ENCODE data around the gene RNF217. TPM values are rescaled to one million over a fixed set of nuclear protein-coding genes. Genes with fewer than 3 reads are reported as not detected.

The RNF217 gene
- total RNA-seq, 1 experiment from 2014 or later: 12.2 TPM

GRCh38 chr6:124913056-124913455, 49.2 kb upstream of the RNF217 start:
- no peaks in the 10 kb centered on the region for H3K4me1 Mint-ChIP-seq
- no peak overlapping the region for H3K27ac Mint-ChIP-seq
- no peak for DNase-seq (ENCODE audit: low spot score)
- H3K4me3 Mint-ChIP-seq: no peak overlapping the region
- ATAC-seq: no peak
- H3K9me3 Mint-ChIP-seq: peaks cover 18% of the 10 kb centered on the region
- POLR2A ChIA-PET: no interaction called here
- CTCF ChIA-PET: no interaction called here
- H3K27me3 Mint-ChIP-seq (ENCODE audit: low read depth): no peaks in the 10 kb centered on the region
- TF ChIP-seq TCF7 (CRISPR knock-in tag; IDR thresholded peaks at IDR 0.05; ENCODE audit: low read depth) (no peak), ATF2 (CRISPR knock-in tag; IDR thresholded peaks at IDR 0.05; ENCODE audit: borderline replicate concordance, low read depth) (no peak), HMGXB4 (CRISPR knock-in tag; IDR thresholded peaks at IDR 0.05) (no peak), AFF4 (CRISPR knock-in tag; IDR thresholded peaks at IDR 0.05; ENCODE audit: borderline replicate concordance) (no peak), RELA (CRISPR knock-in tag; IDR thresholded peaks at IDR 0.05; ENCODE audit: borderline replicate concordance) (no peak), ZSCAN18 (CRISPR knock-in tag; IDR thresholded peaks at IDR 0.05) (no peak), FOXJ3 (CRISPR knock-in tag; IDR thresholded peaks at IDR 0.05; ENCODE audit: borderline replicate concordance) (no peak), ZNF317 (CRISPR knock-in tag; IDR thresholded peaks at IDR 0.05; ENCODE audit: borderline replicate concordance, low read depth) (no peak), GABPB1 (CRISPR knock-in tag; IDR thresholded peaks at IDR 0.05) (no peak), ZNF396 (CRISPR knock-in tag; IDR thresholded peaks at IDR 0.05; ENCODE audit: borderline replicate concordance) (no peak), MAX (CRISPR knock-in tag; IDR thresholded peaks at IDR 0.05) (no peak), SMAD3 (CRISPR knock-in tag; IDR thresholded peaks at IDR 0.05; ENCODE audit: borderline replicate concordance) (no peak), ZNF263 (CRISPR knock-in tag; IDR thresholded peaks at IDR 0.05; ENCODE audit: low read depth) (no peak), EMX1 (CRISPR knock-in tag; IDR thresholded peaks at IDR 0.05) (no peak), ATF1 (CRISPR knock-in tag; IDR thresholded peaks at IDR 0.05) (no peak), CBFB (CRISPR knock-in tag; IDR thresholded peaks at IDR 0.05; ENCODE audit: low read depth) (no peak)
- no peaks in the 10 kb centered on the region for H3K36me3 Mint-ChIP-seq

- ATAC-seq: no peak
Observed at GRCh38 chr6:124917769-124918168, 44.5 kb upstream of the RNF217 start.

More at GRCh38 chr6:124917769-124918168, 44.5 kb upstream of the RNF217 start:
- ChIA-PET POLR2A (interaction anchor here (0.6 kb wide), 1 partner anchor 1614 kb away, joined by 3 read pairs; no protein-coding TSS in a partner anchor), CTCF (no interaction called here)
- DNase-seq (ENCODE audit: low spot score): no peak
- no peak overlapping the region for H3K4me3 Mint-ChIP-seq
- TF ChIP-seq NFATC4 (CRISPR knock-in tag; IDR thresholded peaks at IDR 0.05) (no peak), MAX (CRISPR knock-in tag; IDR thresholded peaks at IDR 0.05) (no peak), AFF4 (CRISPR knock-in tag; IDR thresholded peaks at IDR 0.05; ENCODE audit: borderline replicate concordance) (no peak)
- H3K27me3 Mint-ChIP-seq (ENCODE audit: low read depth): no peaks in the 10 kb centered on the region
- H3K27ac Mint-ChIP-seq: no peak overlapping the region
- no peaks in the 10 kb centered on the region for H3K4me1 Mint-ChIP-seq
- peaks cover 26% of the 10 kb centered on the region for H3K36me3 Mint-ChIP-seq
- peaks cover 40% of the 10 kb centered on the region for H3K9me3 Mint-ChIP-seq

Data from WTC11 (cell line).